Ovary (tissue), 3 donors: ENCODE results near the gene C14orf39.

Experiments
- EP300 ChIP-seq: sonication (generic); formaldehyde crosslinking; IDR thresholded peaks from one replicate; pipeline ENCODE4 v1.6.1; 2017; ENCODE audit warnings: antibody characterized with exemption
- POLR2A ChIP-seq: fragments of 450-650 bp; IDR thresholded peaks from one replicate; pipeline ENCODE4 v1.6.1; 2017; ENCODE audit warnings: antibody characterized with exemption, mild to moderate bottlenecking, moderate library complexity
- TF ChIP-seq, protein P1 (sequence below), 3 donors: fragments of 450-650 bp in 2 of 3; fragments of 200-600 bp in 1 of 3; IDR thresholded peaks; one replicate each; pipeline versions ENCODE4 v1.5.1 to v1.8.0; 2016 to 2022; ENCODE audit warnings: antibody characterized with exemption in 3 of 3, mild to moderate bottlenecking in 1 of 3
- donor health status: DM: no; HTN: no; CAD: no.

DNA sequence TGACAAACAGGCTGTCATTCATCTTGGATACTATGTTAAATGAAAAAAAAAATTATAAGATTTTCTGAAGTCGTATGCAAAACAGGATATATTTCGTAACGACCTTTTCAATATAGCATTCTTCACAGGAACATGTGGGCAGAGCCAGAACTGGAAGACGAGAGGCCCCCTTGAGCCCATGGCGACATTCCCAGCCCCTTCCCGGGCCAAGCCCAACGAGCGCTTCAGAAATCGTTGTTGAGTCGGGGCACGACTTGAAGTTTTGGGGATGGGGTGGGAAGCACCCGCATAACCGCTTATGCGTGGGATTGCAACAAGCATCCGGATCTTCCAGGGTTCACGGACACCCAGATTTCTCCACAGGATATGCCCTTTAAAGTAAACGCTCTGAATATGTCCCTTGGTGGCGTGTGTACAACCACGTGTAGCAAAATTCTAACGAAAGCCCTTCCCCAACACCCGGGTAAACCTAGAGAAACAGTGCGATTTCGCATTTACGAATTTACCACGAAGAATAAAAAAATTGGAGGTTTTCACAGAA, 736 bp downstream of the C14orf39 start:
- TF ChIP-seq, protein P1, sequence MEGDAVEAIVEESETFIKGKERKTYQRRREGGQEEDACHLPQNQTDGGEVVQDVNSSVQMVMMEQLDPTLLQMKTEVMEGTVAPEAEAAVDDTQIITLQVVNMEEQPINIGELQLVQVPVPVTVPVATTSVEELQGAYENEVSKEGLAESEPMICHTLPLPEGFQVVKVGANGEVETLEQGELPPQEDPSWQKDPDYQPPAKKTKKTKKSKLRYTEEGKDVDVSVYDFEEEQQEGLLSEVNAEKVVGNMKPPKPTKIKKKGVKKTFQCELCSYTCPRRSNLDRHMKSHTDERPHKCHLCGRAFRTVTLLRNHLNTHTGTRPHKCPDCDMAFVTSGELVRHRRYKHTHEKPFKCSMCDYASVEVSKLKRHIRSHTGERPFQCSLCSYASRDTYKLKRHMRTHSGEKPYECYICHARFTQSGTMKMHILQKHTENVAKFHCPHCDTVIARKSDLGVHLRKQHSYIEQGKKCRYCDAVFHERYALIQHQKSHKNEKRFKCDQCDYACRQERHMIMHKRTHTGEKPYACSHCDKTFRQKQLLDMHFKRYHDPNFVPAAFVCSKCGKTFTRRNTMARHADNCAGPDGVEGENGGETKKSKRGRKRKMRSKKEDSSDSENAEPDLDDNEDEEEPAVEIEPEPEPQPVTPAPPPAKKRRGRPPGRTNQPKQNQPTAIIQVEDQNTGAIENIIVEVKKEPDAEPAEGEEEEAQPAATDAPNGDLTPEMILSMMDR (IDR thresholded peaks at IDR 0.05) = no peak
- TF ChIP-seq POLR2A = no peak
- TF ChIP-seq EP300 = no peak
